ENCODE measurements around the gene SLC2A4.

- TF ChIP-seq CTCF (conservative IDR thresholded peaks at IDR 0.05; ENCODE audit: low read depth, low read length): no peak
- no peak for TF ChIP-seq MXI1 (IDR thresholded peaks at IDR 0.05; ENCODE audit: borderline replicate concordance, low read depth, low read length)
- TF ChIP-seq POLR2A (IDR thresholded peaks at IDR 0.05; ENCODE audit: low read depth, low read length): no peak
- peak; percentile 58 for TF ChIP-seq USF2 (IDR thresholded peaks at IDR 0.05; ENCODE audit: low read depth, low read length)
- no peak for TF ChIP-seq RCOR1 (IDR thresholded peaks at IDR 0.05; ENCODE audit: insufficient replicate concordance, low read length)
- TF ChIP-seq FOS (IDR thresholded peaks at IDR 0.05; ENCODE audit: low read depth, low read length): 0 out of 2 replicates have a peak, but pooled peaks have one; percentile 23
- TF ChIP-seq CEBPB (IDR thresholded peaks at IDR 0.05; ENCODE audit: low read depth, low read length): no peak
- no peak for TF ChIP-seq RFX5 (IDR thresholded peaks at IDR 0.05; ENCODE audit: low read depth, low read length)
- TF ChIP-seq BHLHE40 (IDR thresholded peaks at IDR 0.05; ENCODE audit: low read depth, low read length): no peak
- no peak for TF ChIP-seq ELK1 (IDR thresholded peaks at IDR 0.05; ENCODE audit: borderline replicate concordance, low read depth, low read length)
Measured at GRCh38 chr17:7235693-7236665, 45.5 kb upstream of the SLC2A4 start.

All from IMR-90 (cell line).